Activated T-cell treated with anti-CD3 and anti-CD28 coated beads, Interleukin-2, amount 50 U/mL, for 48 hours (primary cell): Measurements from ENCODE around the gene OR5D14.

Experiments used
- DNase-seq, 2 experiments: peaks; one replicate each; pipeline ENCODE4 v3.0.0-alpha.2; 2020

OR5D14 gene

DNA sequence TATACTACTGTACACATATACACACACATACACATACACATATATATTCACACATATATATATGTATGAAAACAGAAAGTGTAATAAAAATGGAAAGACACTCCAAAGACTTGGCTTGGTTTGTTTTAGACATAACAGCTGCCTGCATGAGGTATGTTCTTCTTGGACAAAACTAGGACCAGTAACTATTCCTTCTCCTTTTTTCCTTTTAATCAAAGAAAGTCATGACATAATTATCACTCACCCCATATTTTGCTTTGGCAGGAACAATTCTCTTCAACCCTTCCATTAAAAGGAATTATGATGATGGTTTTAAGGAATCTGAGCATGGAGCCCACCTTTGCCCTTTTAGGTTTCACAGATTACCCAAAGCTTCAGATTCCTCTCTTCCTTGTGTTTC lies at the start of gene OR5D14:
Gene OR5D14, plus strand, starts transcription at position 301 of the 400 bp plus-strand sequence. Its CDS starts 0 bp downstream, at position 301.
- no peak for DNase-seq

DNA sequence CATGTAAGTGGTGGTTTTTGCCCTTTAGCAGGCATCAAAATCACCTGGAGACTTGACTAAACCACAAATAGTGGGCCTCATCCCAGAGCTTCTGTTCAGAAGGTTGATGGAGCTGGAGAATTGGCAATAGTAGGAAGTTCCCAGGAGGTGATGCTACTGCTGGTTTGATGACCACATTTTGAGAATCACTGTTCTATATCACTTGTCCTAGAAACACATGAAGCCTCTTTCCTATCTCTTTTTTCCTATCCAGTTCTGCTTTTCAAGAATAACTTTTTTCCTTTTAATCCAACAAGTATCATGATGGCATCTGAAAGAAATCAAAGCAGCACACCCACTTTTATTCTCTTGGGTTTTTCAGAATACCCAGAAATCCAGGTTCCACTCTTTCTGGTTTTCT lies 22.2 kb upstream of the OR5D14 start, which contains the start of gene OR5D13:
Gene OR5D13, plus strand, starts transcription at position 301 of the 400 bp plus-strand sequence. Its CDS starts 0 bp downstream, at position 301.
- no peak for DNase-seq

GRCh38 chr11:55791606-55792005 lies 3.8 kb upstream of the OR5D14 start:
- DNase-seq = no peak

DNA sequence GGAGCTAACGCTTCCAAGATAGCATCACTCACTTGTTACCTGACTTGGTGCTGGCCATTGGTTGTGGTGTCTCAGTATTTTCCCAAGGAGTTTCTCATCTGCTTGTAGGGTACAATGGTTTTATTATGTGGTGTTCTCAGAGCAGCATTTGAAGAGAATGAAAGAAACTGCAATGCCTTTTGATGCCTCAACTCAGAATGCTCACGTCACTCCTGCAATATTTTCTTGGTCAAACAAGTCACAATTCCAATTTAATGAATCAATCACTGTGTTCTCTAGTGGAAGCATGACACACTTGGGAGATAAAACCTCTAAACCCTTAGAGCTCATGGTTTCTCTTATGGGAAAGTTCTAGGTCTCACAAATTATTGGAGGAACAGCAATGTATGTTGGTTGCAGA lies 2.0 kb upstream of the OR5D14 start:
- no peak for DNase-seq

DNA sequence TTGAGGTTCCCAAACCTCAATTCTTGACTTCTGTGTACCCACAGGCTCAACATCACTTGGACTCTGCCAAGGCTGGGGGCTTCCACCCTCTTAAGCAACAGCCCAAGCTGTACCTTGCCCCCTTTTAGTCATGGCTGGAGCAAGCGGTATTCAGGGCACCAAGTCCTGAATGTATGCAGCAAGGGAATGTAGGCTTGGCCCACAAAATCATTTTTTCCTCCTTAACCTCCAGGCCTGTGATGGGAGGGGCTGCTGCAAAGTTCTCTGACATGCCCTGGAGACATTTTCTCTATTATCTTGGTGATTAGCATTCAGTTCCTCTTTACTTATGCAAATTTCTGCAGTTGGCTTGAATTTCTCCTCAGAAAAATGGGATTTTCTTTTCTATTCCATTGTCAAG lies 10.9 kb downstream of the OR5D14 start:
- DNase-seq = no peak

DNA sequence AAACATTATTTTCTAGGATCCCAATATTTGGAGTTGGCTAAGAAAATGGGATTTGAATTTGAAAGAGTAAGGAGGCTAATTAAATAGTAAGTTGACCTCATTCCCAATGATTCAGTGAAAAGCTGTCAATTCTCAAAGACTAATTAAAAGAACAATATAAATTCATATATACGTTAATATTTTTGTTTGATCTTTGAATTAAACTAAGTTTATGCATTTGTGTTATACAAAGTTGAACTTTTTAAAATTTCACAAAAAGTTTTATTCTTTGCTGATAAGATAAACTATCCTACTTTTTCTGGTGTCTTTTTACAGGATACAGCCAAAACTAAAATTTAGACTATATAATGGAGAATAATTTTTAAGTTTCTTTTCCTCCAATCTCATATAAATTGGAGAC lies 15.7 kb downstream of the OR5D14 start, which contains the start of gene OR5L1:
Gene OR5L1, plus strand, starts transcription at position 301 of the 400 bp plus-strand sequence. CDS start 100 bp downstream, outside the sequence.
- DNase-seq = no peak

GRCh38 chr11:55819330-55819729 lies 24.0 kb downstream of the OR5D14 start, which contains the start of gene OR5D18:
Gene OR5D18, plus strand, starts transcription at chr11:55819630. Its CDS starts 0 bp downstream, at chr11:55819630.
- DNase-seq = no peak

- no peak for DNase-seq
These were observed 31.6 kb downstream of the OR5D14 start, which contains the start of gene OR5L2 for GRCh38 chr11:55826919-55827318. Gene OR5L2, plus strand, starts transcription at chr11:55827219. Its CDS starts 0 bp downstream, at chr11:55827219.

GRCh38 chr11:55838452-55838851 lies 43.1 kb downstream of the OR5D14 start, which contains the start of gene OR5D16:
Gene OR5D16, plus strand, starts transcription at chr11:55838752. Its CDS starts 0 bp downstream, at chr11:55838752.
- DNase-seq = no peak
